Ascending aorta (tissue), 2 donors: ENCODE data around the gene ATP2A1. TPM values are rescaled to one million over a fixed set of nuclear protein-coding genes. Genes with fewer than 3 reads are reported as not detected.

Experiments used
- DNase-seq, 2 donors: peaks; one replicate each; pipeline ENCODE4 v3.0.0-alpha.2; 2019; ENCODE audit warnings: low spot score in 2 of 2
- H3K27ac ChIP-seq, 2 donors: fragments of 200-600 bp; sonication (generic); one replicate each; pipeline ENCODE4 v1.5.1; 2016 to 2017; ENCODE audit warnings: mild to moderate bottlenecking in 1 of 2
- H3K27me3 ChIP-seq: fragments of 200-600 bp; sonication (generic); one replicate; pipeline ENCODE4 v1.5.1; 2017
- H3K36me3 ChIP-seq, 2 donors: fragments of 200-600 bp; sonication (generic); one replicate each; pipeline ENCODE4 v1.5.1; 2016
- H3K4me1 ChIP-seq, 2 donors: fragments of 200-600 bp; sonication (generic); one replicate each; pipeline ENCODE4 v1.5.1; 2016 to 2017; ENCODE audit warnings: mild to moderate bottlenecking in 1 of 2
- H3K4me3 ChIP-seq, 2 donors: fragments of 200-600 bp; sonication (generic); one replicate each; pipeline ENCODE4 v1.5.1; 2016 to 2017; ENCODE audit warnings: mild to moderate bottlenecking in 1 of 2
- H3K9me3 ChIP-seq, 2 donors: fragments of 200-600 bp; sonication (generic); one replicate each; pipeline ENCODE4 v1.5.1; 2016
- intact Hi-C: fragments of 100-400 bp; cut with DNase I; formaldehyde crosslinking; loops from one replicate; pipeline ENCODE4 v1.15.1; 2023
- total RNA-seq: library from RNA; depleted of rRNA; stranded (reverse); fragments of >200 nt; gene quantifications from one replicate; pipeline ENCODE4 v1.1.0, GENCODE V29; 2016
- TF ChIP-seq, protein P1 (sequence below), 3 experiments: fragments of 200-600 bp in 2 of 3; fragments of 450-650 bp in 1 of 3; sonication (generic) in 2 of 3; IDR thresholded peaks; one replicate each; pipeline ENCODE4 v1.5.1; 2016 to 2019; ENCODE audit warnings: antibody characterized with exemption in 3 of 3, mild to moderate bottlenecking in 1 of 3, moderate library complexity in 1 of 3

ATP2A1 gene
- total RNA-seq, 1 donor from 2014 or later, result not detected

DNA sequence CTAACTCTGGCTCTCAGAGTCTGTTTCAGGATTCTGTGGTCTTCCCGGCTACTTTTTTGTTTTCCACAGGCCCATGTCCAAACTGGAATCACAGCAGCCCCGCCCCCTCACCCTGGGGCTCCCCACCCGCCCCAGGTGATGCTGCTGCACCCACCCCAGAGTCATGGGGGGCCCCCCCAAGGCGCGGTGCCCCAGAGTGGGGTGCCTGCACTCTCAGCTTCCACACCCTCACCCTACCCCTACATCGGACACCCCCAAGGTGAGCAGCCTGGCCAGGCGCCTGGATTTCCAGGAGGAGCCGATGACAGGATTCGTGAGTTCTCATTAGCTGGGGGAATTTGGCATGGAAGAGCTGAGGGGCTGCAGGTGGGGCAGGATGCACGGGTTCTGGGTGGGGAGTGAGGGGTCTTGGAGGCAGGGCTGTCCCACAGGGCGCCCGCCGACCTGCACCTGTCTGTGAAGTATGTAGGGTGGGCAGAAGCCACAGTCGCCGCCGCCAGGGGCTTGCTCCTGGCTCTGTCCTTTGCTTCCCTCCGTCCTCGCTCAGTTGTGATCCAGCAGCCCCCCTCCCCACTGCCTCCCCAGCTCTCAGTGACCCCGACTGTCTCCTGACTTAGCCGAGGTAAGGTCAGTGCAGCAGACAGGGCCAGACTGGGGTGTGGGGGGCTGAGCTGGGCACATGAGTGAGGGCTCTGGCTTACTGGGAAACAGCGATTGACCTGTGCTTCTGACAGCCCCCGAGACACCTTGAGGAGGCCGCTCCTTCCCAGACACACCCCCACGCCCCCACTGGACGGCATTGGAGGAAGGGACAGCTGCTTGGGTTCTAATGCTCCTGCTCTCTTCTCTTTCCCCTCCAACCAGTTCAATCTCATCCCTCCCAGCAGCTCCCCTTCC, 42.2 kb upstream of the ATP2A1 start:
- no peak overlapping the region for H3K27ac ChIP-seq
- peaks cover 67 to 70% of the 10 kb centered on the region in 2 donors for H3K36me3 ChIP-seq
- intact Hi-C loops, result no loop called here
- no peak for DNase-seq
- H3K9me3 ChIP-seq, result no peaks in the 10 kb centered on the region
- TF ChIP-seq, protein P1, sequence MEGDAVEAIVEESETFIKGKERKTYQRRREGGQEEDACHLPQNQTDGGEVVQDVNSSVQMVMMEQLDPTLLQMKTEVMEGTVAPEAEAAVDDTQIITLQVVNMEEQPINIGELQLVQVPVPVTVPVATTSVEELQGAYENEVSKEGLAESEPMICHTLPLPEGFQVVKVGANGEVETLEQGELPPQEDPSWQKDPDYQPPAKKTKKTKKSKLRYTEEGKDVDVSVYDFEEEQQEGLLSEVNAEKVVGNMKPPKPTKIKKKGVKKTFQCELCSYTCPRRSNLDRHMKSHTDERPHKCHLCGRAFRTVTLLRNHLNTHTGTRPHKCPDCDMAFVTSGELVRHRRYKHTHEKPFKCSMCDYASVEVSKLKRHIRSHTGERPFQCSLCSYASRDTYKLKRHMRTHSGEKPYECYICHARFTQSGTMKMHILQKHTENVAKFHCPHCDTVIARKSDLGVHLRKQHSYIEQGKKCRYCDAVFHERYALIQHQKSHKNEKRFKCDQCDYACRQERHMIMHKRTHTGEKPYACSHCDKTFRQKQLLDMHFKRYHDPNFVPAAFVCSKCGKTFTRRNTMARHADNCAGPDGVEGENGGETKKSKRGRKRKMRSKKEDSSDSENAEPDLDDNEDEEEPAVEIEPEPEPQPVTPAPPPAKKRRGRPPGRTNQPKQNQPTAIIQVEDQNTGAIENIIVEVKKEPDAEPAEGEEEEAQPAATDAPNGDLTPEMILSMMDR (IDR thresholded peaks at IDR 0.05), result no peak
- no peaks in the 10 kb centered on the region for H3K27me3 ChIP-seq
- no peak overlapping the region for H3K4me3 ChIP-seq
- H3K4me1 ChIP-seq, result no peaks in the 10 kb centered on the region

DNA sequence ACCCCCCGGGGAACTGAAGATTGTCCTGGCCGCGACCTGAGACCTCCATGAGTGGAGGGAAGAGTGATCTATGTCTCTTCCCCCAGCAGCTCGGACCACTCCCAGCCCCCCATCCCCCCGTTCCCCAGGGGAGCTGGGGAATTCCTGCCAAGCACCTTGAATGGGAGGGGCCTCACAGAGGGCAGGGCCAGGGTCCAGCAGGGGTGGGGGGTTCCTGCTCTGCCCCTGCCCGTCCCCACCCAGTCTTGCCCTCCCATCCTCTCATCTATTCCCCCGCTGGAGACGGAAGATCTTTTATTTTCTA, 41.6 kb upstream of the ATP2A1 start:
- H3K4me1 ChIP-seq, result no peaks in the 10 kb centered on the region
- H3K27me3 ChIP-seq, result no peaks in the 10 kb centered on the region
- no peaks in the 10 kb centered on the region for H3K9me3 ChIP-seq
- H3K27ac ChIP-seq, result no peak overlapping the region
- no peak overlapping the region for H3K4me3 ChIP-seq
- intact Hi-C loops, result no loop called here
- peaks cover 61 to 64% of the 10 kb centered on the region in 2 donors for H3K36me3 ChIP-seq
- no peak for DNase-seq
- TF ChIP-seq, protein P1 (IDR thresholded peaks at IDR 0.05), result no peak

DNA sequence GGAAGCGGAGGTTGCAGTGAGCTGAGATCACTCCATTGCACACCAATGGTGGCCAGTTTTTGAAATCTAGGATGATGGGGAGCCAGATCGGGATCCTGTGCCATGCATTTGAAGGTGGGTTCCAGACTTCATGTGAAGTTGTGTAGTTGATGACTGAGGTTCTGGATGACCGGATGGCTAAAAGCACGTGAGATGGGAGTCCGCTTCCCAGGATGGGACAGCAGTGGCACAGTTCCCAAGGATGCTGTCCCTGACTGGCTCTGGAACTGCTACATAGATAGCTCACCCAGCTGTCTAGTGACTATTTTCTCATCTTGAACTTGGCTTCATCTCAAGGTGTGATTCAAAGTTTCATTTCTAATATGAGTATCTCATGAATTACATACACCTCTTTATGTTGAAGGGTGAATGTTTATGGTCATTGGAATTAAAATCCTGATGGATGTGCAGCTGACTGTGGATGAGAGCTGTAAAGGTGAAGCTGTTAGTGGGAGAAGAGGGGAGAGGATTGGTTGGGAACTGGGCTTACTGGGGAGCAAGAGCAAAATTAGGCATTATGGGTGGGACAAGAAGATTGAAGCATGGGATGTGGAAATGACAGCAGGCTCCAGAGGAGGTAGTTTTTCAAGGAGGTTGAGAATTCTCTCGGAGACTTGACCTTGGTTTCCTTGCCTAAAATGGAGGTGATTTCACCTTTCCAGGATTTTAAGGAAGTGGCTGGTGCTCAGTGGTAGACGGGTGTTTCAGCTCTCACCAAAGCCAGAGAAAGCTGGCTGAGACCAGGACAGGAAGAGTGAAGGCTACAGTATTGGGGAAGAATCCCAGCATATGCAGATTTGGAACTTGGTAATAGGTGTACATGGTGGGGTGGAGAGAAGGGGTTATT, 40.4 kb upstream of the ATP2A1 start:
- Histone ChIP-seq H3K4me3 (no peak overlapping the region), H3K9me3 (no peaks in the 10 kb centered on the region), H3K36me3 (peaks cover 59 to 63% of the 10 kb centered on the region in 2 donors), H3K27ac (no peak overlapping the region), H3K4me1 (no peaks in the 10 kb centered on the region), H3K27me3 (no peaks in the 10 kb centered on the region)
- TF ChIP-seq, protein P1 (IDR thresholded peaks at IDR 0.05), result no peak
- DNase-seq, result no peak
- intact Hi-C loops, result no loop called here

DNA sequence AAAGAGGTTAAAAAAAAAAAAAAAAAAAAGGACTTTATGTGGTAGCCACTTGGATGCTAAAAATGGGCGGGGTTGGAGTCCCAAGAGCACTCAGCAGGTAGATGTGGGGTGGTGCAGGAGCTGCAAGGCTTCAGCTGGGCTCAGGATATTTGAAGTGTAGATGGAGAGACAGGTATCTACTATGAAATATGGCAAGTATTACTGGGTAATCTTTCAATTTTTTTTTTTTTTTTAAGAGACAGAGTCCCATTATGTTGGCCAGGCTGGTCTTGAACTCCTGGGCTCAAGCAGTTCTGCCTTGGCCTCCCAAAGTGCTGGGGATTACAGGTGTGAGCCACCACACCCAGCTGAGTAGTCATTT, 39.8 kb upstream of the ATP2A1 start:
- no peaks in the 10 kb centered on the region for H3K4me1 ChIP-seq
- intact Hi-C loops, result no loop called here
- TF ChIP-seq, protein P1 (IDR thresholded peaks at IDR 0.05), result no peak
- DNase-seq, result no peak
- no peaks in the 10 kb centered on the region for H3K9me3 ChIP-seq
- H3K27ac ChIP-seq, result no peak overlapping the region
- H3K27me3 ChIP-seq, result no peaks in the 10 kb centered on the region
- H3K4me3 ChIP-seq, result no peak overlapping the region
- peaks cover 59 to 63% of the 10 kb centered on the region in 2 donors for H3K36me3 ChIP-seq

DNA sequence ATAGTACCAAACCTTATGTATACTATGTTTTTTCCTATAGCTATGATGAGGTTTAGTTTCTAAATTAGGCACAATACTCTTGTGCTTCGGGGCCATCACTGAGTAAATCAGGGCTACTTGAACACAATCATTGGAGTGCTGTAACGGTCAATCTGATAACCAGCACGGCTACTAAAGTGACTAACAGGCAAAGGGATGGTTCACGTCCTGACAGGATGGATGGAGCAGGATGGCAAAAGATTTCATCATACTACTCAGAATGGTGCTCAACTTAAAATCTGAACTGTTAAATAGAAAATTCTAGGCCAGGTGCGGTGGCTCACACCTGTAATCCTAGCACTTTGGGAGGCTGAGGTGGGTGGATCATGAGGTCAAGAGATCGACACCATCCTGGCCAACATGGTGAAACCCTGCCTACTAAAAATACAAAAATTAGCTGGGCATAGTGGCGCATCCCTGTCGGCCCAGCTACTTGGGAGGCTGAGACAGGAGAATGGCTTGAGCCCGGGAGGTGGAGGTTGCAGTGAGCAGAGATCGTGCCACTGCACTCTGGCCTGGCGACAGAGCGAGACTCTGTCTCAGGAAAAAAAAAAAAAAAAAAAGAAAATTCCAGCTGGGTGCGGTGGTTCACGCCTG, 39.2 kb upstream of the ATP2A1 start:
- TF ChIP-seq, protein P1 (IDR thresholded peaks at IDR 0.05), result no peak
- Histone ChIP-seq H3K36me3 (peaks cover 59 to 63% of the 10 kb centered on the region in 2 donors), H3K27me3 (no peaks in the 10 kb centered on the region), H3K4me1 (no peaks in the 10 kb centered on the region), H3K9me3 (no peaks in the 10 kb centered on the region), H3K27ac (no peak overlapping the region), H3K4me3 (no peak overlapping the region)
- no peak for DNase-seq
- intact Hi-C loops, result no loop called here
